HUES64 (cell line): ENCODE data around the gene NAP1L1.
A peak's percentile ranks its signal among the peaks of the same experiment; 100 is the strongest.

ENCODE experiments used
- H3K27ac ChIP-seq: 2 replicates; pipeline ENCODE4 v1.7.0; 2013; ENCODE audit warnings: low read depth, low read length, inconsistent platforms
- H3K27me3 ChIP-seq: 2 replicates; pipeline ENCODE4 v1.6.1; 2013; ENCODE audit warnings: mild to moderate bottlenecking, low read length; ENCODE audit not compliant: insufficient read depth
- H3K36me3 ChIP-seq: 2 replicates; pipeline ENCODE4 v1.6.1; 2013; ENCODE audit warnings: mild to moderate bottlenecking, low read length; ENCODE audit not compliant: insufficient read depth
- H3K4me1 ChIP-seq: 2 replicates; pipeline ENCODE4 v1.6.1; 2013; ENCODE audit warnings: mild to moderate bottlenecking, low read length, moderate library complexity; ENCODE audit not compliant: insufficient read depth
- H3K4me3 ChIP-seq: 2 replicates; pipeline ENCODE4 v1.5.1; 2013; ENCODE audit warnings: mild to moderate bottlenecking, low read length, moderate library complexity
- H3K9ac ChIP-seq: 2 replicates; pipeline ENCODE4 v1.6.1; 2013; ENCODE audit warnings: mild to moderate bottlenecking, low read depth, low read length
- H3K9me3 ChIP-seq: 2 replicates; pipeline ENCODE4 v1.6.1; 2013; ENCODE audit warnings: low read depth, low read length; ENCODE audit not compliant: insufficient read depth
- WGBS: fragments of 150-250, 120-280 bp; methylation state at CpG from one replicate; pipeline ENCODE4 v1.1.7; 2013; ENCODE audit warnings: missing lambda C conversion rate; 5-methylcytosine and 5-hydroxymethylcytosine counted together

NAP1L1 gene

DNA sequence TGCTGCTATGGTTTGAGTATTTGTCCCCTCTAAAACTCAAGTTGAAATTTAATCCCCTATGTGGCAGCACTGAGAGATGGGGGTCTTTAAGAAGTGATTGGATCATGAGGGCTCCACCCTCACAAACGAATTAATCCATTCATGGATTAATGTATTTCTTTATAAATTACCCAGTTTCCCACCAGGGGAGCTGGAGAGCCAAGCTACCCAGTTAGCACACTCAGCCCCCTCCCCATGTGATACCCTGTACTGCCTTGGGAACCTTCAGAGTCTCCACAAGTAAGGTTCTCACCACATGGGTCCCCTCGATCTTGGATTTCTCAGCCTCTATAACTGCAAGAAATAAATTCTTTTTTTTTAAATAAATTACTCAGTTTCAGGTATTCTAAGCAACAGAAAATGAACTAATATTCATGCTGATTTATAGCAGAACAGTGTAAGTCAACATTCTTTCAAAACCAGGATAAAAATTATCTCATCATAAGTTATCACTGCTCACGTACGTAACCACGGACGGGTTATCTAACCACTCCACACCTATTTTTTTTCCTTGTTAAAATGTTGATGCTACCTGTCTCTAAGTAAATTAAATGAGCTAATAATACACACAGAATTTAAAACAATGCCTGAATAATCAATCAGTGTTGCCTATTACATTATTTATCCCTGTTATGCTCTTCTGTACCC lies 3.6 kb downstream of the NAP1L1 start:
- Histone ChIP-seq H3K4me1 (peaks cover 62% of the 10 kb centered on the region), H3K27me3 (no peaks in the 10 kb centered on the region), H3K9me3 (no peaks in the 10 kb centered on the region), H3K27ac (no peak overlapping the region), H3K4me3 (peak overlapping the region; percentile 93; the same call in 1 of the 2 replicates), H3K36me3 (peaks cover 42% of the 10 kb centered on the region), H3K9ac (no peak overlapping the region)
- 86% methylated on average over 5 of the region's 6 CpGs for WGBS

DNA sequence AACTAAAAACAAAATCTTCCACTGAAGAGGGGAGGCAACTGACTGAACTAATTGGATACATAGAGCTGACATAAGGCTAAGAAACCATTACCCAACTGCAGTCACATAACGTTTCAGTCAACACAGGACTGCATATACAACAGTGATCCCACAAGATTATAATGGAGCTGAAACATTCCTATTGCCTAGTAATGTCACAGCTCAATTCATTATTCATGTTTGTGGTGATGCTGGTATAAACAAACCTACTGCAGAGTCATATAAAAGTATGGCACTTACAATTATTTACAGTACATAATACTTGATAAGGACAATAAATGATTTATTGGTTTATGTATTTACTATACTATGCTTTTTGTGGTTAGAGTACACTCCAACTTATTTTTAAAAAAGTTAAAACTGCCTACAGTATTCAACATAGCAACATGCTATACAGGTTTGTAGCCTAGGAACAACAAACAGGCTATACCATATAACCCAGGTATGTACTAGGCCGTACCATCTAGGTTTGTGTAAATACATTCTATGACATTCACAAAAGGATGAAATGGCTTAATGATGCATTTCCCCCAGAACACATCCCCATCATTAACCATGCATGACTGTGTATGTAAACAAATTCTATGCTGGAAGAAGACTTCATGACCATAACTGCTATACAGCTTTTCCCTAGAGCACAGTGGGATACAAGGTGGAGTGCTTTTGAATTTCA lies 4.3 kb downstream of the NAP1L1 start:
- H3K9me3 ChIP-seq: no peaks in the 10 kb centered on the region
- H3K27me3 ChIP-seq: no peaks in the 10 kb centered on the region
- peaks cover 57% of the 10 kb centered on the region for H3K4me1 ChIP-seq
- WGBS: 79% methylated on average over 2 of the region's 2 CpGs
- no peak overlapping the region for H3K27ac ChIP-seq
- H3K36me3 ChIP-seq: peaks cover 42% of the 10 kb centered on the region
- no peak overlapping the region for H3K4me3 ChIP-seq
- H3K9ac ChIP-seq: no peak overlapping the region

DNA sequence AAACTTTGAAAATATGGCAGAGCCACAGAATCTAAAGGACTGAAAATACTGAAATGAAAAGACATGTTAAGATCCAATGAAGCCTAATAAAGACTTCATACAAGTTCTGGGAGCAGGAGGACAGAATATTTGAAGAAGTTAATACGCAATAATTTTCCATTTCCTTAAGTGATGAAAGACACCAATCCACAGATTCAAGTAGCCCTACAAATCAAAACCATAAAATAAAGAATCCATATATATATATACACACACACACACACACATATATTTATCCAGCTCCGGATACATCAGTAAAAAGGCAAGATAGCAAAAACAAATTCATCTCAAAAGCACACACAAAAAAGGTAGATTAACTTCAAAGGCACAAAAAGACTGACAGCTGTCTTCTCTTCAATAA lies 5.7 kb downstream of the NAP1L1 start:
- no peaks in the 10 kb centered on the region for H3K27me3 ChIP-seq
- H3K36me3 ChIP-seq: peaks cover 53% of the 10 kb centered on the region
- WGBS: 98% methylated on average over 2 of the region's 2 CpGs
- H3K9ac ChIP-seq: no peak overlapping the region
- no peak overlapping the region for H3K27ac ChIP-seq
- no peaks in the 10 kb centered on the region for H3K9me3 ChIP-seq
- H3K4me1 ChIP-seq: peaks cover 67% of the 10 kb centered on the region
- H3K4me3 ChIP-seq: no peak overlapping the region

DNA sequence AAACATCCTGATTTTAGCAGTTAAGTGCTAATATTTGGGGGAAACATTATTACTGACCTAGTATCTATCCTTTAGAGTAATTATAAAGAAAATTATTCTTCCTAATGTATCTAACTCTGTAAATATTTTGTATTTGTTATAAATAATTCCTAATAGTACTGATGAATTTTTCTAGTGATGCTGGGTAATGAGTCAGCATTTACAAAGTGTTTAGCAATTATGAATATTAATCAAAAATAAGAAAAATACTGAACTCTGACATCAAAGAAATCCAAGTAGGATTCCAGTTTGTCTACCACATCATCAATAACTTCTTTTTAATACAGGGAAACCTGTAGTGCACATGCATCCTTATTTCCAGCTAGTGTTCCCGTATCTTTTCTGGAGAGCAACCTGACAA lies 9.0 kb downstream of the NAP1L1 start:
- Histone ChIP-seq H3K27ac (no peak overlapping the region), H3K36me3 (peaks cover 68% of the 10 kb centered on the region), H3K9ac (no peak overlapping the region), H3K4me3 (no peak overlapping the region), H3K27me3 (no peaks in the 10 kb centered on the region), H3K9me3 (no peaks in the 10 kb centered on the region), H3K4me1 (peaks cover 55% of the 10 kb centered on the region)
- 96% methylated on average over 1 of the region's 1 CpG for WGBS

DNA sequence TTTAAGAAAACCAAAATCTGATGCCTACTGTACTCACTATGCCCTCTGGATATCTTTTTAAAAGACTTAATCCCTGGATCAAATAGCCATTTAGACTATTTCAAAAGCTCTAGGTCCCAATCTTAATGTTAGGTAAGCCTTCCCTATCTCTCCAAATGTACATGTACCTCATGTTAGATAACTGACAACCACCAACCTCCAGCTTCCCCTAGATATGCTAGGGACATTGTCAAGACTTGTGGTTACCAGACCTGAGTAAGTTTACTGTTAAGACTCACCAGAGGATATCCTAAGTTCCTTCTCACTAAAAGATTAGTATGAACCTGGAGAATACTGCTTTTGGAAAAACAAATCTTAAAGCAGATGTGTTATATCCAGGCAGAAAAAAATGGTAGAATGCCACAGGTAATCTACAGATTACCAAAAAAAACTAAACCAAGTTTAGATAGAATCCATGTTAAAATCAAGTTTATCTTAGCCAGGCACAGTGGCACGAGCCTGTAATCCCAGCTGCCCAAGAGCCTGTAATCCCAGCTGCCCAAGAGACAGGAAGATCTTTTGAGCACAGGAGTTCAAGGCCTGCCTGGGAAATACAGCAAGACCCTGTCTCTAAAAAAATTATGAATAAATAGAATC lies 9.7 kb downstream of the NAP1L1 start:
- H3K27ac ChIP-seq: no peak overlapping the region

DNA sequence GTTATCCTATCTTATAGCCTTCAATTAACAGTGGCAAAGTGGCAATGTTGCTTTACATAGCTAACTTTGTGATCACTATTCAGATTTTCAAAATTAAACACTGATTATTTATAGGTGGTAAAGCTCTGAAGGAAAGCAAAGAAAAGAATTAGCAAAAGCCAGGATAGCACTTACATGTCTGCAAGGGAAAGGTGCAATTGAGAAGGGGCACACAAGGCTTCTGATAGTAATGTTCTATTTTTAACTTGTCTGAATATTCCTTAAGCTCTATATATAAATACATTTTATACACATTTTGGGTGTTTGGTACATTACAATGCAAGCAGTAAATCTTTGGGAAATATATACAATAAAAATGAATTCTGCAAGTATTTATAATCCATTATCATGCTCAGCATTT lies 10.9 kb downstream of the NAP1L1 start:
- no peaks in the 10 kb centered on the region for H3K27me3 ChIP-seq
- H3K4me1 ChIP-seq: peaks cover 55% of the 10 kb centered on the region
- peaks cover 74% of the 10 kb centered on the region for H3K36me3 ChIP-seq
- no peaks in the 10 kb centered on the region for H3K9me3 ChIP-seq
- H3K4me3 ChIP-seq: no peak overlapping the region
- no peak overlapping the region for H3K9ac ChIP-seq
- H3K27ac ChIP-seq: no peak overlapping the region

More for the DNA sequence above, 9.7 kb downstream of the NAP1L1 start:
- 95% methylated on average over 1 of the region's 1 CpG for WGBS
- Histone ChIP-seq H3K9ac (peak overlapping the region; percentile 39; the same call in 1 of the 2 replicates), H3K4me1 (peaks cover 57% of the 10 kb centered on the region), H3K4me3 (no peak overlapping the region), H3K36me3 (peaks cover 68% of the 10 kb centered on the region), H3K9me3 (no peaks in the 10 kb centered on the region), H3K27me3 (no peaks in the 10 kb centered on the region)

DNA sequence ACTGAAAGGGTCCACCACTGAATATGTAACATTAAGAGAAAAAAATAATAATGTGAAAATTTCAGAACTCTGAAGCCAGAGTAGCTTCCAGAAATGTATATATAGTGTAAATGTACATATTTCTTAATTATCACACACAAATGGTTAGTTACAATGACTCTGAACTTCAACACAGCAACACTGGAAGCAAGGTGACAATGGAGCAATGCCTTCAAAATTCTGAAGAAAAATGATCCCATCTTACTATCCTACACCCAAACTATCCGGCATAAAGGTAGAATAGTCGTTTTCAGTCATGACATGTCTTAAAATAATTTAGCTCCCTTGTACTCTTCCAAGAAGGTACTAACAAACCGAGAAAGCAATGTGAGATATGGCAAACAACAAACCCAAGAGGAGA lies 11.9 kb downstream of the NAP1L1 start:
- Histone ChIP-seq H3K4me3 (no peak overlapping the region), H3K27me3 (no peaks in the 10 kb centered on the region), H3K9me3 (no peaks in the 10 kb centered on the region), H3K9ac (no peak overlapping the region), H3K36me3 (peaks cover 84% of the 10 kb centered on the region), H3K27ac (no peak overlapping the region), H3K4me1 (peaks cover 48% of the 10 kb centered on the region)
- 90% methylated on average over 3 of the region's 3 CpGs for WGBS

DNA sequence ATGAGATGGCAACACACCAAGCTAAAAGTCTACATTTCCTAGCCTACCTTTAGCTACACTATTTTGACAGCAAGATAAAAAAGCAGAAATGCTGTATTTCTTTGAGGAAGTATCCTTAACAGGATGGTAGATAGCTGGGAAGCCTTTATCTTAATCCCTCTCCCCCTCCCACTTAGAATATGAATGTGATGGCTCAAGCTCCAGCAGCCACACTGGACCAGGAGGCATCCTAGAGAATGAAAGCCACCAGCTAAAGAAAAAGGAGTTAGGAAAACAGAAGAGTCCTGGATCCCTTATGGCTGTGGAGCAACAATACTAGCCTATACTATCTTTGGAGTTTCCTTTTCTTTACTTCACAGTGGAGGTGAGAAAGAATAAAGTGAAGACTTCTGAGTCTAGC lies 15.1 kb downstream of the NAP1L1 start:
- Histone ChIP-seq H3K9me3 (0 out of 2 replicates have a peak, but pooled peaks cover 4% of the 10 kb centered on the region), H3K27me3 (no peaks in the 10 kb centered on the region), H3K4me3 (no peak overlapping the region), H3K4me1 (peaks cover 33% of the 10 kb centered on the region), H3K9ac (no peak overlapping the region), H3K36me3 (peaks cover 98% of the 10 kb centered on the region), H3K27ac (no peak overlapping the region)

DNA sequence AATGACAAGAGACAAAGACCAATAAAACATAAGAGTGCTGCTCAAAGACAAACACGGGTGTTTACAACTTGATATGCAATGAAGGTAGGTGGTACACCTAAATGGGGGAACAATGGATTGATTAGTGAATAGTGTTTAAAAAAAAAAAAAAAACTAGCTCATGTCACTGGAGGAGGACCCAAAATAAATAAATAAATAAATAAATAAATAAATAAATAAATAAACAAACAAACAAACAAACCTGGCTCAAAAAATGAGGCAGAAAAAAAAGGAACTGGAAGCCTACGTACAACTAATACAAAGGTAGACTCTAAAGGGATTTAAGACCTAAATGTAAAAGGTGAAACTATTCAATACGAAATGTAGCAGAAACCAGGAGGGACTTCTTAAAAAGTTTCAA lies 18.6 kb downstream of the NAP1L1 start:
- no peak overlapping the region for H3K27ac ChIP-seq
- 94% methylated on average over 3 of the region's 3 CpGs for WGBS

DNA sequence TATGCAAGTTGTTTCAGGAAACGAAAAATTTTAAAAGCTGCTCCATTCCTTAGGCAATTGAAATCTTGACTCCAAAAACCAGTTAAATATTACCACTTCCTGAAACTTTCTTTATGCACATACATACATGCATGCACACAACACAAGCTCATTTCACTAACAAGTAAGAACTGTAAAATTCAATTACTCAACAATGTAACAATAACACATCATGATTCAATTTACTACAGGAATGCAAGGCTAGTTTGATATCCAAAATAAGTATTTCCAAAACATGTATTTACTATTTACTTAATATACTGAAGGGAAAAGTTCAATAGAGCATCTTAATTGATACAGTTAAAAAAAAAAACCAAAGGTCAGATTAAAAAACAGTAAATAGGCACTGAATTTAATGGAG lies 19.6 kb downstream of the NAP1L1 start:
- Histone ChIP-seq H3K36me3 (peaks cover 99% of the 10 kb centered on the region), H3K4me3 (no peak overlapping the region), H3K27me3 (no peaks in the 10 kb centered on the region), H3K27ac (no peak overlapping the region), H3K4me1 (peaks cover 8% of the 10 kb centered on the region; the same call in 1 of the 2 replicates), H3K9me3 (0 out of 2 replicates have a peak, but pooled peaks cover 4% of the 10 kb centered on the region), H3K9ac (no peak overlapping the region)
- 89% methylated on average over 1 of the region's 1 CpG for WGBS

More for the DNA sequence above, 18.6 kb downstream of the NAP1L1 start:
- Histone ChIP-seq H3K27me3 (no peaks in the 10 kb centered on the region), H3K9me3 (0 out of 2 replicates have a peak, but pooled peaks cover 4% of the 10 kb centered on the region), H3K4me1 (peaks cover 14% of the 10 kb centered on the region; the same call in 1 of the 2 replicates), H3K36me3 (peaks cover 99% of the 10 kb centered on the region), H3K4me3 (no peak overlapping the region), H3K9ac (no peak overlapping the region)

DNA sequence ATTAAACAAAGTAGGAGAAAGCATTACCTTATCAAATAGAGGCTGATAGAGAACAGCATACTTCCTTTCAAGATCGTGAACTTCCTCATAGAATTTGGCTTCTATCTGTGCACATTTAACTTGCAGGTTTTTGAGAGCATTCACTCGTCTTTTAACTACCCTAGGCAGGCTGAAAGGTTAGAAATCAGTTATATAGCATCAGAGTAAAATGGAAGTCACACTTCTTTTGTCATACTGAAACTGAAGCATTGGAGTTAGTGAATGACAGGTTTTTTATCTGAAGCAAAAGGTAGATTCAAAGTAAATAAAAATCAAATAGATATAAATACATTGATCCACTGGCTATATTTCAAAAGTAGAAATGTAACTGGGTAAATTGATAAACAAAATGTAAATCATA lies 24.4 kb downstream of the NAP1L1 start:
- peaks cover 100% of the 10 kb centered on the region for H3K36me3 ChIP-seq
- H3K4me1 ChIP-seq: peaks cover 18% of the 10 kb centered on the region
- H3K9ac ChIP-seq: no peak overlapping the region
- H3K9me3 ChIP-seq: 0 out of 2 replicates have a peak, but pooled peaks cover 3% of the 10 kb centered on the region
- WGBS: 67% methylated on average over 2 of the region's 2 CpGs
- no peak overlapping the region for H3K4me3 ChIP-seq
- no peak overlapping the region for H3K27ac ChIP-seq
- no peaks in the 10 kb centered on the region for H3K27me3 ChIP-seq
